Colonic mucosa (tissue), 4 donors: ENCODE data around the gene BRF1. TPM values are rescaled to one million over a fixed set of nuclear protein-coding genes. Genes with fewer than 3 reads are reported as not detected.

Experiments used
- DNase-seq: peaks from one replicate; pipeline ENCODE4 v3.0.0-alpha.2; 2020
- H3K27ac ChIP-seq: fragments of 200-600 bp; one replicate; pipeline ENCODE4 v1.8.0; 2021
- H3K27me3 ChIP-seq: fragments of 200-600 bp; one replicate; pipeline ENCODE4 v1.8.0; 2021
- H3K36me3 ChIP-seq: fragments of 200-600 bp; one replicate; pipeline ENCODE4 v1.8.0; 2021
- H3K4me1 ChIP-seq: fragments of 200-600 bp; one replicate; pipeline ENCODE4 v1.8.0; 2021; ENCODE audit warnings: mild to moderate bottlenecking
- H3K4me3 ChIP-seq: fragments of 200-600 bp; one replicate; pipeline ENCODE4 v1.8.0; 2021
- H3K9ac ChIP-seq, 2 donors: one replicate each; pipeline ENCODE4 v1.7.0; 2013; ENCODE audit warnings: control low read depth in 2 of 2, low read depth in 2 of 2, low read length in 2 of 2
- H3K9me3 ChIP-seq: fragments of 200-600 bp; one replicate; pipeline ENCODE4 v1.8.0; 2021
- CTCF ChIP-seq: fragments of 200-600 bp; IDR thresholded peaks from one replicate; pipeline ENCODE4 v1.8.0; 2022; ENCODE audit warnings: antibody characterized with exemption, mild to moderate bottlenecking
- intact Hi-C: fragments of 100-400 bp; cut with DNase I; formaldehyde crosslinking; loops from one replicate; pipeline ENCODE4 v1.14.1; 2022
- total RNA-seq, 2 donors: library from RNA; stranded (reverse); fragmentation: NEBNext Ultra II Directional in 1 of 2; extraction: Animal tissue kit (Norgen Biotek cat#: 25700) in 1 of 2; gene quantifications; one replicate each; pipeline ENCODE4 v1.2.1, GENCODE V29; 2021
- donor health status: healthy.
- donor health status: DM: no; HTN: no; CAD: no.
- donor health status: DM: no; HTN: no; CAD: no.

Gene BRF1
- total RNA-seq, 2 donors from 2014 or later, result 27.2 to 40.6 TPM

DNA sequence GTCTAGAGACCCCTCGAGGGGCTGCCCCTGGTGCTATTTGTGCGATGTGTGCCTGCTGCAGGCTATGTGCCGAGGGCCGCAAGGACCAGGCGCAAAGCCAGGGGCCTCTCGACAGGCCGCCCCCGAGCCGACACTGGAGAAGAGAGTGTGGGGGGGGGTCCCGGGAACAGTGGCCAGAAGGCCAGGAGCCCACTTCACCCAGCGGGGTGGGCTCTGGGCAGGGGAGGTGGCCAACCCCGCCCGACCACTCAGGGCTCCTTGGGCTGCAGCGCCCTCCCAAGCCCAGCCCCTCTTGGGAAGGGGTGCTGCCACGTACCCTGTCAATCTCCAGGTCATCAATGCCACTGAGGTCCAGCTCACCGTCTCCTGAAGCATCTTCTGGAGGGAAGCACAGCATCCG lies 81.0 kb downstream of the BRF1 start:
- peaks cover 4% of the 10 kb centered on the region for H3K36me3 ChIP-seq

GRCh38 chr14:105219043-105219612 lies 81.7 kb downstream of the BRF1 start:
- intact Hi-C loops, result no loop called here
- peaks cover 4% of the 10 kb centered on the region for H3K36me3 ChIP-seq
- TF ChIP-seq CTCF, result no peak

More for the DNA sequence above, 81.0 kb downstream of the BRF1 start:
- H3K4me1 ChIP-seq, result no peaks in the 10 kb centered on the region
- intact Hi-C loops, result no loop called here
- H3K27me3 ChIP-seq, result no peaks in the 10 kb centered on the region
- DNase-seq, result no peak
- no peaks in the 10 kb centered on the region for H3K9me3 ChIP-seq
- H3K4me3 ChIP-seq, result no peak overlapping the region
- TF ChIP-seq CTCF, result no peak
- H3K9ac ChIP-seq, result no peak overlapping the region
- no peak overlapping the region for H3K27ac ChIP-seq

GRCh38 chr14:105218611-105219010 lies 82.2 kb downstream of the BRF1 start:
- no peak for DNase-seq

More at GRCh38 chr14:105219043-105219612, 81.7 kb downstream of the BRF1 start:
- no peaks in the 10 kb centered on the region for H3K27me3 ChIP-seq
- H3K9me3 ChIP-seq, result no peaks in the 10 kb centered on the region
- H3K27ac ChIP-seq, result no peak overlapping the region
- no peak overlapping the region for H3K4me3 ChIP-seq
- DNase-seq, result no peak
- no peak overlapping the region for H3K9ac ChIP-seq
- H3K4me1 ChIP-seq, result no peaks in the 10 kb centered on the region

DNA sequence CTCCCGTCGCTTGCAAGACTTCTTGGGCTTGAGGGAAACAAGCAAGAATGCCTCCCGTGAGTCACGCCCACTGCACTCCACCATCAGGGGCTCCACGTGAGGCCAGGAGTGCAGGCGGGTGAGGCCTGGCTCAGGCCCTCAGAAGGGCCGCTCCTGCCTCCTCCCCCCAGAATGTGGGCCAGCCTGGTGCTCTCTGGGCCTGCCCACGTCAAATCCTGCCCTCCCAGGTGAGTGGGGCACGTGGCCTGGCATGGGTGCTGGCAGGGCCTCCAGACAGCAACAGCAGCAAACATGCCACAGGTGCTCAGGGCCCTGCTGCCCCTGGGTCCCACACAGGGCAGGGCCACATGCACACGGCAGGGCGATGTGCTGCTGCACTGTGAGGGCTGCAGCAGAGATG lies 83.0 kb downstream of the BRF1 start:
- no peak for DNase-seq
- Histone ChIP-seq H3K36me3 (peaks cover 4% of the 10 kb centered on the region), H3K9ac (no peak overlapping the region), H3K27me3 (no peaks in the 10 kb centered on the region), H3K4me3 (no peak overlapping the region), H3K4me1 (no peaks in the 10 kb centered on the region), H3K27ac (no peak overlapping the region), H3K9me3 (no peaks in the 10 kb centered on the region)
- no peak for TF ChIP-seq CTCF
- intact Hi-C loops, result no loop called here

More at GRCh38 chr14:105218611-105219010, 82.2 kb downstream of the BRF1 start:
- no peak overlapping the region for H3K4me3 ChIP-seq
- no peak for TF ChIP-seq CTCF
- intact Hi-C loops, result no loop called here
- H3K36me3 ChIP-seq, result peaks cover 4% of the 10 kb centered on the region
- no peaks in the 10 kb centered on the region for H3K27me3 ChIP-seq
- no peaks in the 10 kb centered on the region for H3K9me3 ChIP-seq
- H3K27ac ChIP-seq, result no peak overlapping the region
- H3K9ac ChIP-seq, result no peak overlapping the region
- no peaks in the 10 kb centered on the region for H3K4me1 ChIP-seq

GRCh38 chr14:105216490-105217247 lies 84.1 kb downstream of the BRF1 start:
- TF ChIP-seq CTCF, result no peak
- intact Hi-C loops, result no loop called here
- no peaks in the 10 kb centered on the region for H3K4me1 ChIP-seq
- no peak overlapping the region for H3K9ac ChIP-seq
- no peak for DNase-seq
- no peak overlapping the region for H3K4me3 ChIP-seq
- H3K27ac ChIP-seq, result no peak overlapping the region
- peaks cover 4% of the 10 kb centered on the region for H3K36me3 ChIP-seq
- H3K9me3 ChIP-seq, result no peaks in the 10 kb centered on the region
- no peaks in the 10 kb centered on the region for H3K27me3 ChIP-seq
